SU-DHL-6 (cell line): Measurements from ENCODE around the gene XKR8.

Source experiments
- H2AFZ ChIP-seq: fragments of 200-600 bp; sonication (generic); 2 replicates; pipeline ENCODE4 v1.6.1; 2014; ENCODE audit warnings: low read depth, mild to moderate bottlenecking, moderate library complexity, mixed read lengths, antibody characterized with exemption, low read length; ENCODE audit not compliant: severe bottlenecking
- H3F3A ChIP-seq: fragments of 200-600 bp; shearing (Covaris generic); 2 replicates; pipeline ENCODE4 v1.6.0; 2016; ENCODE audit warnings: antibody characterized with exemption, mild to moderate bottlenecking; ENCODE audit not compliant: insufficient read depth
- H3K27ac ChIP-seq: fragments of 200-600 bp; sonication (generic); 2 replicates; pipeline ENCODE4 v1.5.1; 2016; ENCODE audit warnings: low read depth, mild to moderate bottlenecking, low read length, moderate library complexity, mixed read lengths
- H3K27me3 ChIP-seq: fragments of 200-600 bp; sonication (generic), shearing (Covaris generic); 2 replicates; pipeline ENCODE4 v1.6.0; 2014; ENCODE audit warnings: mild to moderate bottlenecking, low read length
- H3K36me3 ChIP-seq: fragments of 200-600 bp; sonication (generic); 2 replicates; pipeline ENCODE4 v1.6.1; 2014; ENCODE audit warnings: mild to moderate bottlenecking, low read length, mixed read lengths
- H3K4me2 ChIP-seq: fragments of 300-600, 200-600 bp; shearing (Covaris generic), sonication (generic); 2 replicates; pipeline ENCODE4 v1.6.0; 2014; ENCODE audit warnings: low read length, low read depth, mild to moderate bottlenecking; ENCODE audit not compliant: poor library complexity, severe bottlenecking
- H3K4me3 ChIP-seq: fragments of 200-600 bp; sonication (generic); 2 replicates; pipeline ENCODE4 v1.5.1; 2014; ENCODE audit warnings: antibody characterized with exemption, low read length, mild to moderate bottlenecking, mixed read lengths; ENCODE audit not compliant: insufficient read depth, poor library complexity, severe bottlenecking
- H3K79me2 ChIP-seq: fragments of 200-600 bp; sonication (generic); 2 replicates; pipeline ENCODE4 v1.6.1; 2014; ENCODE audit warnings: mild to moderate bottlenecking, low read length, moderate library complexity; ENCODE audit not compliant: insufficient read depth
- H3K9ac ChIP-seq: fragments of 200-600 bp; sonication (generic); 2 replicates; pipeline ENCODE4 v1.7.0; 2014; ENCODE audit warnings: mild to moderate bottlenecking, low read length
- H3K9me2 ChIP-seq: fragments of 200-600 bp; sonication (generic); replicated peaks from 2 replicates; pipeline ENCODE4 v1.6.1; 2014; ENCODE audit warnings: low read length; ENCODE audit not compliant: insufficient read depth
- H3K9me3 ChIP-seq: fragments of 200-600 bp; sonication (generic); 2 replicates; pipeline ENCODE4 v1.6.1; 2014; ENCODE audit warnings: low read length, mixed read lengths; ENCODE audit not compliant: insufficient read depth
- H4K20me1 ChIP-seq: fragments of 200-600 bp; sonication (generic); 2 replicates; pipeline ENCODE4 v1.6.1; 2014; ENCODE audit warnings: low read depth, mild to moderate bottlenecking, antibody characterized with exemption, low read length, moderate library complexity, mixed read lengths
- EZH2phosphoT487 ChIP-seq: fragments of 200-600 bp; sonication (generic), shearing (Covaris generic); conservative IDR thresholded peaks from 2 replicates; pipeline ENCODE4 v1.6.1; 2018; ENCODE audit warnings: mild to moderate bottlenecking, antibody characterized with exemption, low read length, moderate library complexity, mixed read lengths
- TF ChIP-seq, protein P1 (sequence below): fragments of 200-600 bp; sonication (generic); IDR thresholded peaks from one replicate; pipeline ENCODE4 v1.5.1; 2017; ENCODE audit warnings: antibody characterized with exemption, mild to moderate bottlenecking, low read length, moderate library complexity; ENCODE audit not compliant: insufficient read depth, poor library complexity, severe bottlenecking

Gene XKR8

DNA sequence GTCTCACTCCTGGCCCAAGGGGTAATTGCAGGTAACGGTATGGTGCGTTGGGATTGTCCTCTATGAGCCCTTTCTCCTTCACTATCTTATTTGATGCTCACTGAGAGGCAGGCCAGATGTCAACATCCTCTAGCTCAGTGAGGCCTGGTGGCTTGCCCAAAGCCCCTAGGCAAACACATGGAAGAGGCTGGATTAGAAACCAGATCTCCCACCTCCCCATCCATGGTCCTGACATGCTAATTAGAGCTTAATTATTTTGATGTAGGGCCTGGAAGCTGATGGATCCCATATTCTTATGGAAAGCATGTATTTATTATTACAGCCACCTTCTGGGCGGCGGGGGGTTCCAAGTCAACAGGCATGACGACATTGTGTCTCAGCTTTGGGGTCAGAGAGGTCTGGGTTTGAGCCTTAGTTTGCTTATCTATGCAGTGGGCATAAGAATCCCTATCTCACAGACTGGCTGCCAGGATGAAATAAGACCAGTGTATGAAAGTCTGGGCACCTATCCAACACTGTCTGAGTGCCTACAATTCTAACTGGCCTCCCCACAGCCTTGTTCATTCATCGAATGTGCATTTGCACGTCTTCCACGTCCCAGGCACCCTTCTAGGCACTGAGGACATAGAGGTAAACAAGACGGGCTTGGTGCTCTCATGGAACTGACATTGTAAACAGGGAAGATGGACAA, 18.8 kb upstream of the XKR8 start:
- H3K9me3 ChIP-seq: no peaks in the 10 kb centered on the region
- H4K20me1 ChIP-seq: no peaks in the 10 kb centered on the region
- TF ChIP-seq EZH2phosphoT487: no peak
- TF ChIP-seq, protein P1, sequence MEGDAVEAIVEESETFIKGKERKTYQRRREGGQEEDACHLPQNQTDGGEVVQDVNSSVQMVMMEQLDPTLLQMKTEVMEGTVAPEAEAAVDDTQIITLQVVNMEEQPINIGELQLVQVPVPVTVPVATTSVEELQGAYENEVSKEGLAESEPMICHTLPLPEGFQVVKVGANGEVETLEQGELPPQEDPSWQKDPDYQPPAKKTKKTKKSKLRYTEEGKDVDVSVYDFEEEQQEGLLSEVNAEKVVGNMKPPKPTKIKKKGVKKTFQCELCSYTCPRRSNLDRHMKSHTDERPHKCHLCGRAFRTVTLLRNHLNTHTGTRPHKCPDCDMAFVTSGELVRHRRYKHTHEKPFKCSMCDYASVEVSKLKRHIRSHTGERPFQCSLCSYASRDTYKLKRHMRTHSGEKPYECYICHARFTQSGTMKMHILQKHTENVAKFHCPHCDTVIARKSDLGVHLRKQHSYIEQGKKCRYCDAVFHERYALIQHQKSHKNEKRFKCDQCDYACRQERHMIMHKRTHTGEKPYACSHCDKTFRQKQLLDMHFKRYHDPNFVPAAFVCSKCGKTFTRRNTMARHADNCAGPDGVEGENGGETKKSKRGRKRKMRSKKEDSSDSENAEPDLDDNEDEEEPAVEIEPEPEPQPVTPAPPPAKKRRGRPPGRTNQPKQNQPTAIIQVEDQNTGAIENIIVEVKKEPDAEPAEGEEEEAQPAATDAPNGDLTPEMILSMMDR: no peak
- no peaks in the 10 kb centered on the region for H3F3A ChIP-seq
- no peak overlapping the region for H3K4me3 ChIP-seq
- no peak overlapping the region for H3K27ac ChIP-seq
- no peak overlapping the region for H3K9ac ChIP-seq
- no peaks in the 10 kb centered on the region for H3K36me3 ChIP-seq
- no peak overlapping the region for H2AFZ ChIP-seq
- H3K4me2 ChIP-seq: no peak overlapping the region
- no peaks in the 10 kb centered on the region for H3K27me3 ChIP-seq
- H3K79me2 ChIP-seq: no peaks in the 10 kb centered on the region
- H3K9me2 ChIP-seq: no peaks in the 10 kb centered on the region

DNA sequence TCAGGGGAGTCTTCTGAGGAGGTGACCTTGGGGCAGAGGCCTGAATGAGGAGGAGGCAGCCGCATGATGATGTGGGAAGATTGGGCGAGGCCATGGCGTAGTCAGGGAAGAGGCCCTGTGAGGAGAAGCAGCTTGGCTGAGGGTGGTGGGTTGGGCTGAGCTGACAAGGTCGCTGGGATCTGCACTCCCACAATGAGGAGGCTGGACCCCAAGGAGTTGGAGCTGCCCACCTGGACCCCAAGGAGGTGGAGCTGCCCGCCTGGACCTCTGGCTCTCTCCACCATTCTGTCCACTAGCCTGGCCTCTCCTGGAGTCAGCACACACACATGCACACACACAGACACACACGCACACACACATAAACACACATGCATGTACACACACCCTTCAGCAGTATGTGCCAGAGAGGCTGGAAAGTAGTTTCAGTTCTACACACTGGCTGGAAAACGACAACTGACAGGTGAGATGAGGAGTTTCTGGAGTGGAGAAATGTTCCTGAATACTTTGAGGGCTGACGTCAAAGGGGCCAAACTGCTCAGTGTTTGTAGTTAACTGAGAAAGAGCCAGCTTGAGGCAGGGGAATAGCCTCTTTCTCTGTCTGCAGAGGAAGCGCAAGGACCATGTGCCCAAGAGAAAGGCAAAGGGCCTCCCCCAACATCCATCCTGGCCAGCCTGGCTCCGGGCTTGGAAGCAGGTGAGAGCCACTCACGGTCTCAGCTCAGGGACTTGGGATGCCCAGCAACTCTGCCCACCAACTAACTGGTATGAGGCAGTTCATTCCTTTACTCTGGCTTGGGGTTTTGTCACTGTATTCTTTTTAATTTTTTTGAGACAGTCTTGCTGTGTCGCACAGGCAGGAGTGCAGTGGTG, 17.9 kb upstream of the XKR8 start:
- H3K27me3 ChIP-seq: no peaks in the 10 kb centered on the region
- no peak overlapping the region for H3K4me2 ChIP-seq
- no peaks in the 10 kb centered on the region for H3K9me3 ChIP-seq
- no peak overlapping the region for H2AFZ ChIP-seq
- H3K27ac ChIP-seq: no peak overlapping the region
- H3K36me3 ChIP-seq: no peaks in the 10 kb centered on the region
- no peaks in the 10 kb centered on the region for H4K20me1 ChIP-seq
- no peak overlapping the region for H3K9ac ChIP-seq
- H3K4me3 ChIP-seq: no peak overlapping the region
- TF ChIP-seq, protein P1: no peak
- no peak for TF ChIP-seq EZH2phosphoT487
- no peaks in the 10 kb centered on the region for H3F3A ChIP-seq
- H3K79me2 ChIP-seq: no peaks in the 10 kb centered on the region
- H3K9me2 ChIP-seq: no peaks in the 10 kb centered on the region

DNA sequence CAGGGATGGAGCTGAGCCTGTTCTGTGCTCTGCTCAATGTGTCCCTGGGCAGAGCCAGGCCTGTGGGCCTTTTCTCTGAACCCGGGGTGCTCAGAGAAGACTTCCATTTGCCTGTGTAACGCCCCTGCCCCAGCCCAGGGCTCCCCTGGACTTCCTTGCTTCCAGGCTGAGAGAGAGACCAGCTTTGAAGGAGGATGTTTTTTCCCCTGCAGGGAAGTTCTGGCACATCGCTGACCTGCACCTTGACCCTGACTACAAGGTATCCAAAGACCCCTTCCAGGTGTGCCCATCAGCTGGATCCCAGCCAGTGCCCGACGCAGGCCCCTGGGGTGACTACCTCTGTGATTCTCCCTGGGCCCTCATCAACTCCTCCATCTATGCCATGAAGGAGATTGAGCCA, 14.8 kb upstream of the XKR8 start:
- no peaks in the 10 kb centered on the region for H4K20me1 ChIP-seq
- H2AFZ ChIP-seq: no peak overlapping the region
- H3K9ac ChIP-seq: no peak overlapping the region
- no peaks in the 10 kb centered on the region for H3F3A ChIP-seq
- no peaks in the 10 kb centered on the region for H3K36me3 ChIP-seq
- H3K9me2 ChIP-seq: no peaks in the 10 kb centered on the region
- H3K27me3 ChIP-seq: no peaks in the 10 kb centered on the region
- no peaks in the 10 kb centered on the region for H3K79me2 ChIP-seq
- H3K4me2 ChIP-seq: no peak overlapping the region
- H3K4me3 ChIP-seq: no peak overlapping the region
- no peak overlapping the region for H3K27ac ChIP-seq
- no peaks in the 10 kb centered on the region for H3K9me3 ChIP-seq
- no peak for TF ChIP-seq EZH2phosphoT487

DNA sequence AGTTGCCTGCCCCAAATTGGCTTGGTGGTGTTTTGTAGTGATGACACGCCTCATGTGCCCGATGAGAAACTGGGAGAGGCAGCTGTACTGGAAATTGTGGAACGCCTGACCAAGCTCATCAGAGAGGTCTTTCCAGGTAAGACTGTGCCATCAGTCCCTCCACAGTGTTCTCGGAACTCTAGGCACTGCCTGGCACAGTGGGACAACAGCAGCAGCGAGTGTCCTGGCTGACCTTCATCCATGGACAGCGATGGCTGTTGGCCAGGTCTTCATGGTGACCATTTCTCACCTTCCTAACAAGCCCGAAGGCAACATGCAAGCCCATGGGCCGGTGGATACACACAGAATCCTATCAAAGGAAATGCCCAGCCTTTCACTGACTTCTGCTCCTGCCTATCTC, 10.7 kb upstream of the XKR8 start:
- no peaks in the 10 kb centered on the region for H3K36me3 ChIP-seq
- H3K9me2 ChIP-seq: no peaks in the 10 kb centered on the region
- H3K9me3 ChIP-seq: no peaks in the 10 kb centered on the region
- H2AFZ ChIP-seq: no peak overlapping the region
- H3K27ac ChIP-seq: no peak overlapping the region
- no peaks in the 10 kb centered on the region for H3K79me2 ChIP-seq
- no peak for TF ChIP-seq EZH2phosphoT487
- TF ChIP-seq, protein P1: no peak
- H3K27me3 ChIP-seq: no peaks in the 10 kb centered on the region
- no peaks in the 10 kb centered on the region for H4K20me1 ChIP-seq
- H3F3A ChIP-seq: no peaks in the 10 kb centered on the region
- no peak overlapping the region for H3K9ac ChIP-seq
- no peak overlapping the region for H3K4me3 ChIP-seq
- H3K4me2 ChIP-seq: no peak overlapping the region
